Epithelial cell of proximal tubule (primary cell): ENCODE measurements around the gene PDZRN3. TPM values are rescaled to one million over a fixed set of nuclear protein-coding genes. Genes with fewer than 3 reads are reported as not detected.
"Not testable (repeated sequence)": the region's sequence is repeated elsewhere in the genome, so short reads cannot be mapped to it uniquely, and the experiment has no call there.

ENCODE experiments used
- DNase-seq: peaks from one replicate; pipeline ENCODE4 v3.0.0-alpha.2; 2011; ENCODE audit warnings: low read depth
- H3K4me3 ChIP-seq: 2 replicates; pipeline ENCODE4 v1.5.1; 2011; ENCODE audit warnings: low read depth, mild to moderate bottlenecking, low read length
- CTCF ChIP-seq: conservative IDR thresholded peaks from 2 replicates; pipeline ENCODE4 v1.5.1; 2012; ENCODE audit warnings: low read depth, mild to moderate bottlenecking, low read length
- total RNA-seq: library from RNA; depleted of rRNA; stranded (reverse); fragments of >200 nt; gene quantifications from 2 replicates; pipeline ENCODE4 v1.2.3, GENCODE V29; 2015

PDZRN3 gene
- total RNA-seq, 1 donor from 2014 or later = 0.17 TPM

- DNase-seq = no peak
- no peak overlapping the region for H3K4me3 ChIP-seq
- no peak for TF ChIP-seq CTCF
Measured at GRCh38 chr3:73465926-73466325, 158.8 kb downstream of the PDZRN3 start.

- DNase-seq = not testable (repeated sequence)
Measured at GRCh38 chr3:73464126-73464525, 160.6 kb downstream of the PDZRN3 start.

GRCh38 chr3:73461547-73461946 is 163.2 kb downstream of the PDZRN3 start:
- no peak for DNase-seq
- no peak for TF ChIP-seq CTCF

More at GRCh38 chr3:73464126-73464525, 160.6 kb downstream of the PDZRN3 start:
- not testable (repeated sequence) for H3K4me3 ChIP-seq

GRCh38 chr3:73459711-73460110 is 165.0 kb downstream of the PDZRN3 start:
- DNase-seq = no peak
- TF ChIP-seq CTCF = no peak
- H3K4me3 ChIP-seq = no peak overlapping the region

More at GRCh38 chr3:73461547-73461946, 163.2 kb downstream of the PDZRN3 start:
- H3K4me3 ChIP-seq = no peak overlapping the region

GRCh38 chr3:73453666-73454065 is 171.1 kb downstream of the PDZRN3 start:
- DNase-seq = no peak
- TF ChIP-seq CTCF = no peak
- no peak overlapping the region for H3K4me3 ChIP-seq

- DNase-seq = no peak
- H3K4me3 ChIP-seq = no peak overlapping the region
- TF ChIP-seq CTCF = no peak
Measured at GRCh38 chr3:73452729-73453128, 172.0 kb downstream of the PDZRN3 start.

GRCh38 chr3:73451301-73451944 is 173.3 kb downstream of the PDZRN3 start:
- TF ChIP-seq CTCF = no peak
- no peak overlapping the region for H3K4me3 ChIP-seq
- no peak for DNase-seq
